GM12864 (cell line): ENCODE measurements around the gene MGP.

ENCODE experiments used
- DNase-seq: peaks from one replicate; pipeline ENCODE4 v3.0.0-alpha.2; 2011; ENCODE audit warnings: low read depth
- H3K4me3 ChIP-seq: 2 replicates; pipeline ENCODE4 v1.5.1; 2011; ENCODE audit warnings: mild to moderate bottlenecking, low read depth, low read length, control low read depth
- TF ChIP-seq, protein P1 (sequence below): IDR thresholded peaks from 2 replicates; pipeline ENCODE4 v1.5.1; 2011; ENCODE audit warnings: low read depth, mild to moderate bottlenecking, moderate library complexity, low read length, control low read depth, inconsistent platforms; ENCODE audit errors: missing control alignments

The MGP gene

DNA sequence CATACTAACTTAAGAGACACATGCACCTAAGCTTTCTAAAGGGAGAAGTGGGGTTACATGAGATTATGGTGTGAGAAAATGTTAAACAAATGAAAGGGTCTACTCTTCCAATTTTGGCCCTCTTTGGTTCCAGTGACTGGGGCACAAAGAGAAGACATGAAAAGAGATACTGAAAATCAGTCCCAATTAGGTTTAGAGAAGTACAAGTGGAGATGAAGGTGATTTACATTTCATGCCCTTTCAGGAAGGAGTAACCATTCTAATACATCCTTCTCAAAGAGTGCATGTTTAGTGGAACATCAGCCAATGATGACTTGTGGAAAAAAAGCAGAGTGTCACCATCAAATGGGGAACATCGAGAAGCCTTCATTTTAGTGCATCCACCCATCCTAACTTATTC lies 14.4 kb downstream of the MGP start:
- H3K4me3 ChIP-seq = no peak overlapping the region
- DNase-seq = no peak
- TF ChIP-seq, protein P1, sequence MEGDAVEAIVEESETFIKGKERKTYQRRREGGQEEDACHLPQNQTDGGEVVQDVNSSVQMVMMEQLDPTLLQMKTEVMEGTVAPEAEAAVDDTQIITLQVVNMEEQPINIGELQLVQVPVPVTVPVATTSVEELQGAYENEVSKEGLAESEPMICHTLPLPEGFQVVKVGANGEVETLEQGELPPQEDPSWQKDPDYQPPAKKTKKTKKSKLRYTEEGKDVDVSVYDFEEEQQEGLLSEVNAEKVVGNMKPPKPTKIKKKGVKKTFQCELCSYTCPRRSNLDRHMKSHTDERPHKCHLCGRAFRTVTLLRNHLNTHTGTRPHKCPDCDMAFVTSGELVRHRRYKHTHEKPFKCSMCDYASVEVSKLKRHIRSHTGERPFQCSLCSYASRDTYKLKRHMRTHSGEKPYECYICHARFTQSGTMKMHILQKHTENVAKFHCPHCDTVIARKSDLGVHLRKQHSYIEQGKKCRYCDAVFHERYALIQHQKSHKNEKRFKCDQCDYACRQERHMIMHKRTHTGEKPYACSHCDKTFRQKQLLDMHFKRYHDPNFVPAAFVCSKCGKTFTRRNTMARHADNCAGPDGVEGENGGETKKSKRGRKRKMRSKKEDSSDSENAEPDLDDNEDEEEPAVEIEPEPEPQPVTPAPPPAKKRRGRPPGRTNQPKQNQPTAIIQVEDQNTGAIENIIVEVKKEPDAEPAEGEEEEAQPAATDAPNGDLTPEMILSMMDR = no peak

DNA sequence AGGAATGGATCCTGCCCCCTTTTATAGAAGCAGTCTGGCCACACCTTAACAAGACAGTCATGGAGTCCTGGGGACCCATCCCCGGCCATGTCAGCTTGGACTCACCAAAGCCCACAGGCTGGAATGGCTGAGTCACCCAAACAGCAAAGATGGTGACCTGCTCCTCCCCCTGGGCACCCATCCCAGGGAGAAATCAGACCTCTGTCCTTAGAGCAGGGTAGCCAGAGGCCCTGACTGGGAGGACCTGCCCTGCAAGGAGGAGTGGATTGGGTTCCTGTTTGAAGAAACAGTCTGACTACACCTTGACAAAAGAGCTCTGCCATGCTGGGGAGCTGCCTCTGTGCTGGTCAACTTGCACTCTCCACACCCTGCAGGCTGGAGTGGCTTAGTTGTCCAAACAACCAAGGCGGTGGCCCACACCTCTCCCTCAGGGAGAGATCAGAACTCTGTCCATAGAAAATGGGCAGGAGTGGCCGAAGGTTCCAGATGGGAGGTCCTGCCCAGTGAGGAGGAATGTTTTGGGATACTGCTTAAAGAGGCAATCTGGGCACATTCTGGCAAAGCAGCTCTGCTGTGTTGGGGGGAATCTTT lies 16.6 kb downstream of the MGP start:
- H3K4me3 ChIP-seq = no peak overlapping the region
- DNase-seq = no peak
- TF ChIP-seq, protein P1 = no peak

GRCh38 chr12:14860490-14860889 lies 25.2 kb downstream of the MGP start:
- no peak overlapping the region for H3K4me3 ChIP-seq
- DNase-seq = no peak
- TF ChIP-seq, protein P1 = no peak

DNA sequence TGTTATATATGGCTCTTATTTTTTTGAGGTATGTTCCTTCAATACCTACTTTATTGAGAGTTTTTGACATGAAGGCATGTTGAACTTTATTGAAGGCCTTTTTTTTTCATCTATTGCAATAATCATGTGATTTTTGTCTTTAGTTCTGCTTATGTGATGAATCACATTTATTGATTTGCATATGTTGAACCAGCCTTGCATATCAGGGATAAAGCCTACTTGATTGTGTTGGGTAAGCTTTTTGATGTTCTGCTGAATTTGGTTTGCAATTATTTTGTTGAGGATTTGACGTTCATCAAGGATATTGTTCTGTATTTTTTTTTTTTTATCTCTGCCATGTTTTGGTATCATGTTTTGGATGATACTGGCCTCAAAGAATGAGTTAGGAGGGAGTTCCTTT lies 27.1 kb downstream of the MGP start:
- TF ChIP-seq, protein P1 = no peak
- H3K4me3 ChIP-seq = no peak overlapping the region
- no peak for DNase-seq

DNA sequence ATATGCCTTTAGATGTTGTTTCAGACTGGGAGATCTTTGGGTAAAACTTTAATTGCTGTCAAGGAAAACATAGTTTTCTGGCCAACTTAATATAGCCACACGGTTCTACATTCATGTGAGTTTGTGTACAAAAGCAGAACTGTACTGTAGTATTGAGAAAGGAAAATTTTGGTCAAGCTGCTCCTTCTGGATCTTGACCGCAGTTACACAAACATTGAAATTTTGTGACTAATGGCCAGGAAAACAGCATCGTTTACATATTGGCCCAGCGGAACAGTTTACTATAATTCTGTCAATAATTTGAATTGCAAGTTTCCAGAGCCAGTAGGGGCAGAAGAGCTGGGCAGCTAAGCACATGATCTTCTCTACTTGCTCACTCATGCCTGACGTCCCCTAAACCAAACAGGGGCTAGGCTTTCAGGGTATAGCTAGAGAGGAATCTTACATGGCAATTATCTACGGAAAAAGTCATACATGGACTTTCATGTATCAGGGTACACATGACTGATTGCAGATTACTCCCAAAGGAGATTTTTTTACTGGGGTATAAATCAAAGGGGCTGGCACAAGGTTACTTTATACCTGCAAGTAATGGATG lies 31.0 kb downstream of the MGP start:
- no peak overlapping the region for H3K4me3 ChIP-seq
- DNase-seq = no peak
- TF ChIP-seq, protein P1 = no peak

DNA sequence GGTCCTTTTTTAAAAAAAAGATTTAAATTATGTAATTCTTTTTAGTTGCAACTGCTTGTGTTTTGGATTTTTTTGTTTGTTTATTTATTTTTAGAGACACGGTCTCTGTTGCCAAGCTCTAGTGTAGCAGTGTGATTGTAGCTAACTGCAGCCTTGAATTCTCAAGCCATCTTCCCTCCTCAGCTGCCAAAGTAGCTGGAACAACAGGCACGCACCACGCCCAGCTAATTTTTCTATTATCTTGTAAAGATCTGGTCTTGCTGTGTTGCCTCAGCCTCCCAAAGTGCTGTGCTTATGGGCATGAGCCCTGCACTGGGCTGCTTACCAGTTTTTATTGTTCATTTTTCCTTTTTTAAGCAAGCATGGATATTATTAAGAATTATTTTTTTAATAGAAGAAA lies 31.7 kb downstream of the MGP start:
- no peak for DNase-seq
- TF ChIP-seq, protein P1 = no peak
- no peak overlapping the region for H3K4me3 ChIP-seq

DNA sequence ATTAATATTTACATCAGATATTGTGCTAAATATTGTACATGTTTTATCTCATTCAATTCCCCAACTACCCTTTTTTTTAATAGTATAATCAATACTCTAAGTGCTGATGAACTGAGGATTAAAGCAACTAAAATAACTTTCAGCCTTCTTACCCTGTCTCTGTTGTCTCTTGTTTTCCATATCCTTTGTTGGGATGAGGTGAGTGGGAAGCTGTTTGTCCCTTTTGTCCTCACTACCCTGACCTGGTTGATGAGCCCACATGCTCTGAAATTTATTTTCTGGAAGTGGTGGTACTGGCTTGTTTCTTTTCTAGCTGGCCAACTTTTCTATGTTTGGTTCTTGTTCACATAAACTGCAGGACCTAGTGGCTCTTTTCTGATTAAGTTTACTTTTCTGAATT lies 32.8 kb downstream of the MGP start:
- TF ChIP-seq, protein P1 = no peak
- H3K4me3 ChIP-seq = no peak overlapping the region
- DNase-seq = no peak
